Measurements from ENCODE around the gene ITIH2. TPM values are rescaled to one million over a fixed set of nuclear protein-coding genes. Genes with fewer than 3 reads are reported as not detected.
"Not testable (repeated sequence)": the region's sequence is repeated elsewhere in the genome, so short reads cannot be mapped to it uniquely, and the experiment has no call there.

The ITIH2 gene
- total RNA-seq, 1 donor from 2014 or later, result not detected

GRCh38 chr10:7738536-7739407, 35.7 kb downstream of the ITIH2 start:
- intact Hi-C loops (cut with micrococcal nuclease), result no loop called here

GRCh38 chr10:7744307-7744706, 41.2 kb downstream of the ITIH2 start:
- intact Hi-C loops (cut with micrococcal nuclease), result no loop called here

GRCh38 chr10:7748637-7749036, 45.5 kb downstream of the ITIH2 start:
- intact Hi-C loops (cut with micrococcal nuclease), result not testable (repeated sequence)

- intact Hi-C loops (cut with micrococcal nuclease), result no loop called here
These were observed 47.1 kb downstream of the ITIH2 start for GRCh38 chr10:7750222-7750621.

- intact Hi-C loops (cut with micrococcal nuclease), result no loop called here
These were observed 49.1 kb downstream of the ITIH2 start for GRCh38 chr10:7752251-7752650.

- intact Hi-C loops (cut with micrococcal nuclease), result no loop called here
These were observed 52.0 kb downstream of the ITIH2 start for GRCh38 chr10:7755103-7755502.

- intact Hi-C loops (cut with micrococcal nuclease), result loop anchor here (2.0 kb wide), 1 partner anchor 1548 kb away; no protein-coding TSS in a partner anchor
These were observed 53.4 kb downstream of the ITIH2 start for GRCh38 chr10:7756360-7756992.

- intact Hi-C loops (cut with micrococcal nuclease), result no loop called here
These were observed 60.8 kb downstream of the ITIH2 start for GRCh38 chr10:7763929-7764328.

- intact Hi-C loops (cut with micrococcal nuclease), result no loop called here
These were observed 63.1 kb downstream of the ITIH2 start for GRCh38 chr10:7766241-7766640.

- intact Hi-C loops (cut with micrococcal nuclease), result no loop called here
These were observed 64.1 kb downstream of the ITIH2 start for GRCh38 chr10:7767209-7767608.

- intact Hi-C loops (cut with micrococcal nuclease), result no loop called here
These were observed 65.3 kb downstream of the ITIH2 start for GRCh38 chr10:7768417-7768816.

- intact Hi-C loops (cut with micrococcal nuclease), result no loop called here
These were observed 71.0 kb downstream of the ITIH2 start for GRCh38 chr10:7773845-7774801.

- intact Hi-C loops (cut with micrococcal nuclease), result no loop called here
These were observed 73.7 kb downstream of the ITIH2 start for GRCh38 chr10:7776777-7777176.

- intact Hi-C loops (cut with micrococcal nuclease), result loop anchor here (10.0 kb wide), 1 partner anchor 1523 kb away; no protein-coding TSS in a partner anchor
These were observed 79.1 kb downstream of the ITIH2 start for GRCh38 chr10:7782194-7782593.

- intact Hi-C loops (cut with micrococcal nuclease), result loop anchor here (5.0 to 10.0 kb wide), 2 partner anchors 1518 to 1699 kb away; partner anchors contain the start of gene RBM17
These were observed 83.3 kb downstream of the ITIH2 start for GRCh38 chr10:7786430-7786829.

GRCh38 chr10:7787150-7787856, 84.2 kb downstream of the ITIH2 start:
- intact Hi-C loops (cut with micrococcal nuclease), result loop anchor here (5.0 to 10.0 kb wide), 2 partner anchors 1517 to 1700 kb away; partner anchors contain the start of gene RBM17

GRCh38 chr10:7787857-7788638, 84.9 kb downstream of the ITIH2 start, which contains the start of the genes ATP5F1C and KIN:
TSS of gene ATP5F1C (plus strand) at chr10:7788177. CDS start at chr10:7788208, 31 bp downstream.
TSS of gene KIN (minus strand) at chr10:7787993. CDS start at chr10:7787933, 60 bp downstream.
- intact Hi-C loops (cut with micrococcal nuclease), result loop anchor here (1.0 to 10.0 kb wide), 3 partner anchors 30 to 1701 kb away; partner anchors contain the start of genes RBM17 and TAF3

- intact Hi-C loops (cut with micrococcal nuclease), result loop anchor here (1.0 to 10.0 kb wide), 3 partner anchors 30 to 1701 kb away; partner anchors contain the start of genes RBM17 and TAF3
These were observed 85.6 kb downstream of the ITIH2 start for GRCh38 chr10:7788639-7789286.

GRCh38 chr10:7789390-7789789, 86.3 kb downstream of the ITIH2 start:
- intact Hi-C loops (cut with micrococcal nuclease), result loop anchor here (5.0 to 10.0 kb wide), 2 partner anchors 1515 to 1702 kb away; partner anchors contain the start of gene RBM17
